HepG2 (cell line): ENCODE measurements around the gene PIK3C3. TPM values are rescaled to one million over a fixed set of nuclear protein-coding genes. Genes with fewer than 3 reads are reported as not detected.

ENCODE experiments used
- ATAC-seq: fragments of 200-7000 bp; cut with Tn5 transposase; 3 replicates; pipeline ENCODE4 v1.9.1; 2020; ENCODE audit warnings: mild to moderate bottlenecking, moderate library complexity
- BruUV-seq: library from RNA; stranded (reverse); fragments of 400-500 nt; replicated peaks from 2 replicates; lab custom pipeline; 2021; lab: Mats Ljungman, UMichigan
- CTCF ChIA-PET: fragments of 300-600 bp; formaldehyde crosslinking; extraction: SDS; loops from one replicate; lab custom pipeline; 2021; ENCODE audit warnings: low total read pairs, inconsistent platforms, low intra/inter-chr PET ratio; lab: Yijun Ruan, JAX
- POLR2A ChIA-PET: fragments of 350-600 bp; sonication (Branson Sonifier 250); formaldehyde crosslinking; loops from one replicate; lab custom pipeline; 2020; ENCODE audit warnings: antibody characterized with exemption, inconsistent platforms; lab: Yijun Ruan, JAX
- DNase-seq: peaks from one replicate; pipeline ENCODE4 v3.0.0-alpha.2; 2015; ENCODE audit warnings: low spot score
- FAIRE-seq: peaks from 3 replicates; lab custom pipeline; 2011; peaks lifted over from hg19 to GRCh38; lab: Jason Lieb, UNC
- H2AFZ ChIP-seq: one replicate; pipeline ENCODE4 v1.6.1; 2011; ENCODE audit warnings: low read length, inconsistent platforms
- H3K27ac ChIP-seq: fragments of 300-600 bp; 3 replicates; pipeline ENCODE4 v1.8.0; 2011; ENCODE audit warnings: mixed run types, mild to moderate bottlenecking, mixed read lengths, low read length, inconsistent platforms; ENCODE audit not compliant: insufficient read depth; ENCODE audit errors: extremely low read length
- H3K27me3 ChIP-seq, 2 experiments: fragments of 200-600 bp in 1 of 2; 2 replicates in 1 of 2; 3 replicates in 1 of 2; pipeline versions ENCODE4 v1.6.0 to v1.8.0; 2011; ENCODE audit warnings: low read length in 2 of 2, mild to moderate bottlenecking in 2 of 2, moderate library complexity in 2 of 2, inconsistent platforms in 1 of 2; ENCODE audit not compliant: insufficient read depth in 2 of 2, control insufficient read depth in 1 of 2
- H3K36me3 ChIP-seq, 2 experiments: fragments of 200-600 bp in 1 of 2; replicated peaks in 1 of 2; 2 replicates in 1 of 2; 3 replicates in 1 of 2; pipeline versions ENCODE4 v1.5.1 to v1.8.0; 2011; ENCODE audit warnings: low read length in 2 of 2, inconsistent platforms in 1 of 2; ENCODE audit not compliant: insufficient read depth in 2 of 2, control insufficient read depth in 1 of 2
- H3K4me1 ChIP-seq: 2 replicates; pipeline ENCODE4 v1.5.1; 2012; ENCODE audit warnings: low read length, inconsistent platforms; ENCODE audit not compliant: insufficient read depth
- H3K4me2 ChIP-seq: 2 replicates; pipeline ENCODE4 v1.6.0; 2011; ENCODE audit warnings: low read depth, low read length, inconsistent platforms
- H3K4me3 ChIP-seq, 3 experiments: fragments of 200-600 bp in 1 of 3; sonication (generic), shearing (Covaris generic) in 1 of 3; replicated peaks in 1 of 3; 2 replicates each; pipeline ENCODE4 v1.5.1; 2011 to 2016; ENCODE audit warnings: low read length in 3 of 3, inconsistent platforms in 2 of 3, low read depth in 2 of 3, mild to moderate bottlenecking in 2 of 3, control low read depth in 1 of 3, mixed read lengths in 1 of 3; ENCODE audit not compliant: insufficient read depth in 1 of 3
- H3K79me2 ChIP-seq: one replicate; pipeline ENCODE4 v1.6.1; 2011; ENCODE audit warnings: low read length, inconsistent platforms; ENCODE audit not compliant: insufficient read depth
- H3K9ac ChIP-seq: 2 replicates; pipeline ENCODE4 v1.6.0; 2011; ENCODE audit warnings: mild to moderate bottlenecking, low read depth, low read length, inconsistent platforms; ENCODE audit not compliant: insufficient read depth
- H3K9me3 ChIP-seq: 2 replicates; pipeline ENCODE4 v1.5.1; 2012; ENCODE audit warnings: mild to moderate bottlenecking, low read length
- H4K20me1 ChIP-seq: 2 replicates; pipeline ENCODE4 v1.6.0; 2011; ENCODE audit warnings: inconsistent platforms, mild to moderate bottlenecking, low read length, moderate library complexity; ENCODE audit not compliant: insufficient read depth
- ARHGAP35 ChIP-seq: sonication (generic); formaldehyde crosslinking; IDR thresholded peaks from 2 replicates; pipeline ENCODE4 v1.9.0; 2022; ENCODE audit warnings: mild to moderate bottlenecking, inconsistent platforms, moderate library complexity, missing genetic modification reagents, borderline replicate concordance
- SALL1 ChIP-seq: sonication (generic); formaldehyde crosslinking; IDR thresholded peaks from 2 replicates; pipeline ENCODE4 v1.8.0; 2022; ENCODE audit warnings: mild to moderate bottlenecking, missing genetic modification reagents
- TOPORS ChIP-seq: sonication (generic); formaldehyde crosslinking; IDR thresholded peaks from 2 replicates; pipeline ENCODE4 v1.8.0; 2023; ENCODE audit warnings: mild to moderate bottlenecking, missing genetic modification reagents
- ZHX1 ChIP-seq: sonication (generic); formaldehyde crosslinking; IDR thresholded peaks from 2 replicates; pipeline ENCODE4 v1.8.1; 2022; ENCODE audit warnings: low read depth, mild to moderate bottlenecking, missing genetic modification reagents
- whole genome bisulfite sequencing: methylation state at CpG from one replicate; pipeline ENCODE4 v1.1.6; 2017; ENCODE audit warnings: low lambda C conversion rate; 5-methylcytosine and 5-hydroxymethylcytosine counted together
- in situ Hi-C: cut with HindIII; loops from 2 replicates; pipeline ENCODE4 v1.10.0; 2017; ENCODE audit warnings: low pct_unique_long_range_greater_than_20kb; ENCODE audit not compliant: extremely low pct_ligation_motif_present
- intact Hi-C: fragments of 100-400 bp; cut with micrococcal nuclease; formaldehyde crosslinking; loops from one replicate; pipeline ENCODE4 v1.10.0; 2022; ENCODE audit not compliant: unreplicated experiment
- polyA plus RNA-seq, 8 experiments: library from polyadenylated mRNA; depleted of rRNA in 3 of 8; stranded (reverse) in 7 of 8; unstranded in 1 of 8; fragments of >200 nt; fragmentation: Illumina TruSeq in 4 of 8; extraction: Trizol in 4 of 8; gene quantifications; 2 replicates each; pipeline versions ENCODE4 v1.2.1 to v1.2.3, GENCODE V29; 2011 to 2016; ENCODE audit warnings: low read depth in 4 of 8, missing spikeins in 1 of 8, mixed read lengths in 1 of 8; ENCODE audit not compliant: insufficient read depth in 1 of 8
- total RNA-seq, 5 experiments: library from RNA; depleted of rRNA; stranded (reverse); fragments of >200 nt; fragmentation: Illumina TruSeq; extraction: Trizol; gene quantifications; 2 replicates each; pipeline ENCODE4 v1.2.3, GENCODE V29; 2016; ENCODE audit warnings: low read depth in 1 of 5
- TF ChIP-seq, protein P1 (sequence below): sonication (generic); formaldehyde crosslinking; IDR thresholded peaks from 2 replicates; pipeline ENCODE4 v1.9.0; 2021; ENCODE audit warnings: mild to moderate bottlenecking, missing genetic modification reagents
- TF ChIP-seq, protein P2 (sequence below): sonication (generic); formaldehyde crosslinking; IDR thresholded peaks from 2 replicates; pipeline ENCODE4 v1.5.0; 2020; ENCODE audit warnings: mild to moderate bottlenecking, missing genetic modification reagents

Gene PIK3C3
- total and polyA plus RNA-seq, 2 of the 13 experiments (the other 11 are each of a cell fraction or from before 2014, with no cell fraction given): 42.8 to 46.4 TPM

DNA sequence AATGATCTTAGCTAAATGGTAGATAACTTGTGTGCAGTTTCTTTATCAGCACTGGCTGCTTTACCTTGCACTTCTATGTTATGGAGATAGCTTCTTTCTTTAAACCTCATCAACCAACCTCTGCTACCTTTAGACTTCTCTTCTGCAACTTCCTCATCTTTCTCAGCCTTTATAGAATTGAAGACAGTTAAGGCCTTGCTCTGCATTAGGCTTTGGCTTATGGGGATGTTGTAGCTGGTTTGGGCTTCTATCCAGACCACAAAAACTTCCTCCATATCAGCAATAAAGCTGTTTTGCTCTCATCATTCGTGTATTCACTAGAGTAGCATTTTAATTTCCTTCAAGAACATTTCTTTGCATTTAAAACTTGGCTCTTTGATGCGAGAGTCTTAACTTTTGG is 123.7 kb downstream of the PIK3C3 start:
- 99% methylated on average over 2 of the region's 2 CpGs for WGBS
- DNase-seq: no peak
- no peaks in the 10 kb centered on the region for H3K4me1 ChIP-seq
- no peak for TF ChIP-seq ZHX1 (CRISPR knock-in tag)
- no peak for TF ChIP-seq SALL1 (CRISPR knock-in tag)
- no peak for TF ChIP-seq ARHGAP35
- H2AFZ ChIP-seq: no peak overlapping the region
- no peak overlapping the region for H3K9ac ChIP-seq
- no peak overlapping the region for H3K4me3 ChIP-seq
- FAIRE-seq: no peak
- H4K20me1 ChIP-seq: no peaks in the 10 kb centered on the region
- CTCF ChIA-PET: no interaction called here
- H3K27me3 ChIP-seq: no peaks in the 10 kb centered on the region; a peak in 1 of 5 replicates
- POLR2A ChIA-PET: no interaction called here
- ATAC-seq: no peak
- no peak overlapping the region for H3K4me2 ChIP-seq
- intact Hi-C loops (no loop called here), in situ Hi-C loops (no loop called here)
- no peaks in the 10 kb centered on the region for H3K9me3 ChIP-seq
- H3K27ac ChIP-seq: no peak overlapping the region
- peaks cover 6 to 16% of the 10 kb centered on the region in 2 experiments; a peak in 3 of 5 replicates for H3K36me3 ChIP-seq
- H3K79me2 ChIP-seq: no peaks in the 10 kb centered on the region
- no TSS peak for BruUV-seq

GRCh38 chr18:42080340-42080739 is 125.3 kb downstream of the PIK3C3 start:
- BruUV-seq: no TSS peak
- Histone ChIP-seq H3K9me3 (no peaks in the 10 kb centered on the region), H4K20me1 (no peaks in the 10 kb centered on the region), H3K27ac (no peak overlapping the region), H3K27me3 (no peaks in the 10 kb centered on the region; a peak in 1 of 5 replicates), H3K36me3 (peaks cover 6 to 13% of the 10 kb centered on the region in 2 experiments; a peak in 3 of 5 replicates), H3K79me2 (no peaks in the 10 kb centered on the region), H3K4me1 (no peaks in the 10 kb centered on the region), H3K9ac (no peak overlapping the region), H2AFZ (no peak overlapping the region), H3K4me2 (no peak overlapping the region), H3K4me3 (no peak overlapping the region)
- intact Hi-C loops (no loop called here), in situ Hi-C loops (no loop called here)
- WGBS: 97% methylated on average over 3 of the region's 3 CpGs
- FAIRE-seq: no peak
- DNase-seq: no peak
- no peak for ATAC-seq
- POLR2A ChIA-PET: no interaction called here
- CTCF ChIA-PET: no interaction called here
- TF ChIP-seq, protein P1, sequence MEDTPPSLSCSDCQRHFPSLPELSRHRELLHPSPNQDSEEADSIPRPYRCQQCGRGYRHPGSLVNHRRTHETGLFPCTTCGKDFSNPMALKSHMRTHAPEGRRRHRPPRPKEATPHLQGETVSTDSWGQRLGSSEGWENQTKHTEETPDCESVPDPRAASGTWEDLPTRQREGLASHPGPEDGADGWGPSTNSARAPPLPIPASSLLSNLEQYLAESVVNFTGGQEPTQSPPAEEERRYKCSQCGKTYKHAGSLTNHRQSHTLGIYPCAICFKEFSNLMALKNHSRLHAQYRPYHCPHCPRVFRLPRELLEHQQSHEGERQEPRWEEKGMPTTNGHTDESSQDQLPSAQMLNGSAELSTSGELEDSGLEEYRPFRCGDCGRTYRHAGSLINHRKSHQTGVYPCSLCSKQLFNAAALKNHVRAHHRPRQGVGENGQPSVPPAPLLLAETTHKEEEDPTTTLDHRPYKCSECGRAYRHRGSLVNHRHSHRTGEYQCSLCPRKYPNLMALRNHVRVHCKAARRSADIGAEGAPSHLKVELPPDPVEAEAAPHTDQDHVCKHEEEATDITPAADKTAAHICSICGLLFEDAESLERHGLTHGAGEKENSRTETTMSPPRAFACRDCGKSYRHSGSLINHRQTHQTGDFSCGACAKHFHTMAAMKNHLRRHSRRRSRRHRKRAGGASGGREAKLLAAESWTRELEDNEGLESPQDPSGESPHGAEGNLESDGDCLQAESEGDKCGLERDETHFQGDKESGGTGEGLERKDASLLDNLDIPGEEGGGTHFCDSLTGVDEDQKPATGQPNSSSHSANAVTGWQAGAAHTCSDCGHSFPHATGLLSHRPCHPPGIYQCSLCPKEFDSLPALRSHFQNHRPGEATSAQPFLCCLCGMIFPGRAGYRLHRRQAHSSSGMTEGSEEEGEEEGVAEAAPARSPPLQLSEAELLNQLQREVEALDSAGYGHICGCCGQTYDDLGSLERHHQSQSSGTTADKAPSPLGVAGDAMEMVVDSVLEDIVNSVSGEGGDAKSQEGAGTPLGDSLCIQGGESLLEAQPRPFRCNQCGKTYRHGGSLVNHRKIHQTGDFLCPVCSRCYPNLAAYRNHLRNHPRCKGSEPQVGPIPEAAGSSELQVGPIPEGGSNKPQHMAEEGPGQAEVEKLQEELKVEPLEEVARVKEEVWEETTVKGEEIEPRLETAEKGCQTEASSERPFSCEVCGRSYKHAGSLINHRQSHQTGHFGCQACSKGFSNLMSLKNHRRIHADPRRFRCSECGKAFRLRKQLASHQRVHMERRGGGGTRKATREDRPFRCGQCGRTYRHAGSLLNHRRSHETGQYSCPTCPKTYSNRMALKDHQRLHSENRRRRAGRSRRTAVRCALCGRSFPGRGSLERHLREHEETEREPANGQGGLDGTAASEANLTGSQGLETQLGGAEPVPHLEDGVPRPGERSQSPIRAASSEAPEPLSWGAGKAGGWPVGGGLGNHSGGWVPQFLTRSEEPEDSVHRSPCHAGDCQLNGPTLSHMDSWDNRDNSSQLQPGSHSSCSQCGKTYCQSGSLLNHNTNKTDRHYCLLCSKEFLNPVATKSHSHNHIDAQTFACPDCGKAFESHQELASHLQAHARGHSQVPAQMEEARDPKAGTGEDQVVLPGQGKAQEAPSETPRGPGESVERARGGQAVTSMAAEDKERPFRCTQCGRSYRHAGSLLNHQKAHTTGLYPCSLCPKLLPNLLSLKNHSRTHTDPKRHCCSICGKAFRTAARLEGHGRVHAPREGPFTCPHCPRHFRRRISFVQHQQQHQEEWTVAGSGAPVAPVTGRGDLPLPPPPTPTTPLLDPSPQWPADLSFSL (CRISPR knock-in tag): no peak
- TF ChIP-seq TOPORS (CRISPR knock-in tag): no peak
- TF ChIP-seq, protein P2, sequence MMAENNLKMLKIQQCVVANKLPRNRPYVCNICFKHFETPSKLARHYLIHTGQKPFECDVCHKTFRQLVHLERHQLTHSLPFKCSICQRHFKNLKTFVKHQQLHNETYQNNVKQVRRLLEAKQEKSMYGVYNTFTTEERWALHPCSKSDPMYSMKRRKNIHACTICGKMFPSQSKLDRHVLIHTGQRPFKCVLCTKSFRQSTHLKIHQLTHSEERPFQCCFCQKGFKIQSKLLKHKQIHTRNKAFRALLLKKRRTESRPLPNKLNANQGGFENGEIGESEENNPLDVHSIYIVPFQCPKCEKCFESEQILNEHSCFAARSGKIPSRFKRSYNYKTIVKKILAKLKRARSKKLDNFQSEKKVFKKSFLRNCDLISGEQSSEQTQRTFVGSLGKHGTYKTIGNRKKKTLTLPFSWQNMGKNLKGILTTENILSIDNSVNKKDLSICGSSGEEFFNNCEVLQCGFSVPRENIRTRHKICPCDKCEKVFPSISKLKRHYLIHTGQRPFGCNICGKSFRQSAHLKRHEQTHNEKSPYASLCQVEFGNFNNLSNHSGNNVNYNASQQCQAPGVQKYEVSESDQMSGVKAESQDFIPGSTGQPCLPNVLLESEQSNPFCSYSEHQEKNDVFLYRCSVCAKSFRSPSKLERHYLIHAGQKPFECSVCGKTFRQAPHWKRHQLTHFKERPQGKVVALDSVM (CRISPR knock-in tag): no peak
